G401.6 (cell line): Measurements from ENCODE around the gene MCU.
A peak's percentile ranks its signal among the peaks of the same experiment; 100 is the strongest.
"Not testable (repeated sequence)": the region's sequence is repeated elsewhere in the genome, so short reads cannot be mapped to it uniquely, and the experiment has no call there.

Experiments used
- FAIRE-seq: peaks from 2 replicates; lab custom pipeline; 2012; peaks lifted over from hg19 to GRCh38; lab: Jason Lieb, UNC

The MCU gene, protein sequence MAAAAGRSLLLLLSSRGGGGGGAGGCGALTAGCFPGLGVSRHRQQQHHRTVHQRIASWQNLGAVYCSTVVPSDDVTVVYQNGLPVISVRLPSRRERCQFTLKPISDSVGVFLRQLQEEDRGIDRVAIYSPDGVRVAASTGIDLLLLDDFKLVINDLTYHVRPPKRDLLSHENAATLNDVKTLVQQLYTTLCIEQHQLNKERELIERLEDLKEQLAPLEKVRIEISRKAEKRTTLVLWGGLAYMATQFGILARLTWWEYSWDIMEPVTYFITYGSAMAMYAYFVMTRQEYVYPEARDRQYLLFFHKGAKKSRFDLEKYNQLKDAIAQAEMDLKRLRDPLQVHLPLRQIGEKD

GRCh38 chr10:72691863-72692743 is at the start of gene MCU:
Gene MCU, plus strand, starts transcription at chr10:72692143. Its CDS starts 9 bp downstream, at chr10:72692152.
- FAIRE-seq: peak; percentile 97

- no peak for FAIRE-seq
These were observed 49.6 kb upstream of the MCU start for GRCh38 chr10:72642318-72642717.

GRCh38 chr10:72645263-72645858 is 46.6 kb upstream of the MCU start:
- no peak for FAIRE-seq

- FAIRE-seq: not testable (repeated sequence)
These were observed 45.0 kb upstream of the MCU start for GRCh38 chr10:72646971-72647370.

- no peak for FAIRE-seq
These were observed 43.6 kb upstream of the MCU start for GRCh38 chr10:72648301-72648700.

DNA sequence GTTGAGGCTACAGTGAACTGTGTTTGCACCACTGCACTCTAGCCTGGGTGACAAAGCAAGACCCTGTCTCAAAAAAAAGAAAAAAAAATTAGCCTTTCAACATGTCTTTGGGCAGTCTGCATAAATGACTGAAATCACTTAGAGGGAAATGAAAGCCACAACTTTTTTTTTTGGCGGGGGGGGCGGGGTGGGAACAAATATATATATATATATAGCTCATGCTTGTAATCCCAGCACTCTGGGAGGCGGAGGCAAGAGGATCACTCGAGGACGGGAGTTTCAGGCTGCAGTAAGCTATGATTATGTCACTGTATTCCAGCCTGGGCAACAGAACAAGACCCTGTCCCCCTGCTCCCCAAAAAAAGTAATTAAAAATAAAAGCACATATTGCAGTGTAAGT is 42.7 kb upstream of the MCU start:
- no peak for FAIRE-seq

GRCh38 chr10:72653383-72654096 is 38.4 kb upstream of the MCU start:
- FAIRE-seq: no peak

- FAIRE-seq: no peak
These were observed 37.2 kb upstream of the MCU start for GRCh38 chr10:72654720-72655119.

- FAIRE-seq: no peak
These were observed 33.1 kb upstream of the MCU start for GRCh38 chr10:72658696-72659400.

DNA sequence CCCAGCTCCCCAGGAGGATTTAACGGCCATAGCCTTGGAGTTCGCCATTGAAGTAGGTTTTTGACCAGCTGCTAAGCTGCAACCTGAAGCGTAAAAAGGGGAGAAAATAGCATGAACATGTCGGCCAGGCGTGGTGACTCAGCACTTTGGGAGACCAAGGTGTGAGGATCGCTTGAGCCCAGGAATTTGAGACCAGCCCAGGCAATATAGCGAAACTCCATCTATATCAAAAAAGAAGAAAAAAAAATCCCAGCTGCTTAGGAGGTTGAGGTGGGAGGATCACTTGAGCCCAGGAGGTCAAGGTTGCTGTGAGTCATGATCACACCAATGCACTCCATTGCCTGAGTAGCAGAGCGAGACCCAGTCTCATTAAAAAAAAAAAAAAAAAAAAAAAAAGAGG is 32.2 kb upstream of the MCU start:
- FAIRE-seq: no peak

GRCh38 chr10:72660220-72660619 is 31.7 kb upstream of the MCU start:
- FAIRE-seq: peak; percentile 25

DNA sequence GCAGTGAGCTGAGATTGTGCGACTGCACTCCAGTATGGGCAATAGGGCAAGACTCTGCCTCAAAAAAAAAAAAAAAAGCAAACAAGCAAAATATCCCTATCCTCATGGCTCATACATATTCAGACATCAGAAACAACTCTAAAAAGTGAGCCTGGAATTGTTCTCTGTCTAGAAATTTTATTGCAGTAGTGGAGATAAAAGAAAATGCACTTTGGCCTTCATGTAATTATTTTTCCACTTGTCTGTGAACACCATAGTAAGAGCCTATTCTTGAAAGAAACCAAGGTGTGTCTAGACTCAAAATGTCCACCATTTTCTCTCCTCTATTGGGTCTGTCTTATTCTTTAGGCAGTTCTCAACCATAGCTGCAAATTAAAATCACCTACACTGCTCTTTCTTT is 30.5 kb upstream of the MCU start:
- no peak for FAIRE-seq

- no peak for FAIRE-seq
These were observed 28.0 kb upstream of the MCU start for GRCh38 chr10:72663971-72664370.

- no peak for FAIRE-seq
These were observed 26.0 kb upstream of the MCU start for GRCh38 chr10:72665925-72666324.

GRCh38 chr10:72667207-72667864 is 24.6 kb upstream of the MCU start:
- FAIRE-seq: no peak

DNA sequence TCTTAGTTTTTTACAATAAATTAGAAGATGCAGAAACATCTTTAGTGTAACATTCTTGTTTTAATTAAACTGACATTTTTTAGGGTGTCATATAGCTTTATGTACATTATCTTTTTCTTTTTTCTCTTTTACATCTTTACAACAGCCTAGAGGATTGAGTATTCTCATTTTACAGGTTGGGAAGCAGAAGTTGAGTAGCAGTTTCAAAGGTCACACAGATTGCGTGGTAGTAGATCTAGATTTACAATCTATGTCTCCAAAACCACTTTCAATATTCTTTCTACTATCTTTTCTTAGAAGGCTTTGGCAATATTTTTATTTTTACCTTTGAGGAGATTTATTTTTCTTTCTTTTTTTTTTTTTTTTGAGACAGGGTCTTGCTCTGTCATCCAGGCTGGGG is 18.7 kb upstream of the MCU start:
- FAIRE-seq: no peak

- FAIRE-seq: not testable (repeated sequence)
These were observed 17.8 kb upstream of the MCU start for GRCh38 chr10:72674174-72674573.

DNA sequence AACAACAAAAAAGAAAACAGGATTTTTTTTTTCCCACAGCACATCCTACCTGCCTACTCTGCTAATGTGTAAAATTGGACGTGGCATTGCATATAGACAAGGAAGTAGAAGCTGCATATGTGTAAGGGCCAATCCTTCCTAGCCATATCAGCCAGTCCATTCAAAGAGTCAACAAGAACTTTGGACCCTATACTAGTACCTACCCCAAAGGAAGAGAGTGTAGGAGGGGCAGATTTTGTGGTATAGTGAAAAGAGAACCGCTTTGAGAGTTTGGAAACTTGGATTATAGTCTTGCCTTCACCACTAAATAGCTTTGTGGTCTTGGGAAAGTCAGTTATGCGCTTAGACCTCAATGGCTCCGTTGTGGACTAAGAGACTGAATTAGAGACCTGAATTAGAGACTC is 12.1 kb upstream of the MCU start:
- no peak for FAIRE-seq

- no peak for FAIRE-seq
These were observed 9.3 kb upstream of the MCU start for GRCh38 chr10:72682638-72683037.

DNA sequence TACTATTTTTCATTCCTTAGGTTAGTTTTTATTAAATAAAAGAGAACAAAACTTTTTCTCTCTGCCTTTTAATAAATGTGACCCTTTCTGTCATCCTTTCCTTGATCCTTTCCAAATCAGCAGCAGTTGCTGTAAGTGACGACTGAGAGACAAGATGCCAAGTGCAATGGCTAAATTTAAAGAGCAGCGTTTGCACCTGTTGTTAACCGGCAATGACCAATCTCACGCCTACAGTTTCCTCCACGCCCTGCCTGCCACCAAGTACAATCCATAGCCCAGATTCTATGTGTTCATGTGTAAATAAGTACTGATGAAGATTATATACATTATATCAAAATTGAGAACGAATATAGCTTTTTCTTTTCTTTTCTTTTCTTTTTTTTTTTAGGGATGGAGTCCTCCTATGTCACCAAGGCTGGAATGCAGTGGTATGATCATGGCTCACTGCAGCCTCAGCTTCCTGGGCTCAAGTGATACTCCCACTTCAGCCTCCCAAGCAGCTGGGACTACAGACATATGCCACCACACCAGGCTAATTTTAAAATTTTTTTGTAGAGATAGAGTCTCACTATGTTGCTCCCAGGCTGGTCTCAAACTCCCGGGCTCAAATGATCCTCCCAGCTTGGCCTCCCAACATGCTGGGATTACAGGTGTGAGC is 6.5 kb upstream of the MCU start:
- FAIRE-seq: no peak

DNA sequence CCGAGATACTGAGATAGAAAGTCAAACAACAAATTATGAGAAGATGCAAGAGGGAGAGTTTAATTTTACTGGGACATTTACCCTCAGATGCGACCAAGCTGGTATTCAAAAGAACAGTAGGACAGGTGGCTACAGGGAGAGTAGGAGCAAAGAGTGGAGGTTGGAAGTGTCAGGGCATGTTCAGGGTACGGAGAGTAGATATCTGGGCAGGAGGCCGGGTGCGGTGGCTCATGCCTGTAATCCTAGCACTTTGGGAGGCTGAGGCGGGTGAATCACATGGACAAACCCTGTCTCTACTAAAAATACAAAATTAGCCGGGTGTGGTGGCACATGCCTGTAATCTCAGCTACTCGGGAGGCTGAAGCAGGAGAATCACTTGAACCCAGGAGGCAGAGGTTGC is 5.5 kb upstream of the MCU start:
- FAIRE-seq: not testable (repeated sequence)
